ENCODE data around the gene MEOX1. TPM values are rescaled to one million over a fixed set of nuclear protein-coding genes. Genes with fewer than 3 reads are reported as not detected.

MEOX1 gene
- total and polyA plus RNA-seq, 7 donors = 3.9 to 8.7 (median 6.4) TPM

DNA sequence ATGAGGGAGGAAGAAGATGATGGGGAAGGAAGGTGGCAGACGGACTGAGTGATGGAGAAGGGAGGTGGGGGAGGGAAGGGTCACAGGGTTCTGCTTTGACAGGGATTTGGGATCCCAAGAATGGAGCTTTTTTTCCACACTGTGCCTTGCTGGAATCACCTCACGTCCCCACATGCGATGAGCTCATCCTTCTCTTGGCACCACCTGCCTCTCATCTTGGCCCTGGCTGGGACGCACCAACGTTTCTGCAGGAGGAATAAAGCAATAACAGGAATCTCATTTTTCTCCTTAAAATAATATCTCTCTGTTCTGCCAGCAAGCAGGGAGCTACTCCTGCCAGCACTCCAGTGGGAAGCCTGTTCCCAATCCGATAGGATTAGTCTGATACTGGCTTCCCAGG, 47.8 kb downstream of the MEOX1 start:
- intact Hi-C loops (cut with DNase I) = no loop called here
- Histone ChIP-seq H3K9me3 (no peaks in the 10 kb centered on the region), H3K36me3 (ENCODE audit: insufficient read depth in 1 of 2, low read depth in 1 of 2) (no peaks in the 10 kb centered on the region), H3K27ac (no peak overlapping the region), H3K27me3 (ENCODE audit: insufficient read depth in 3 of 3, low read length in 2 of 3) (no peaks in the 10 kb centered on the region), H3K4me3 (no peak overlapping the region), H3K4me1 (no peaks in the 10 kb centered on the region)
- WGBS, 3 donors = 36 to 57% (median 42%) methylated on average over 6 of the region's 6 CpGs
- DNase-seq (peak in 1 of 2 donors; percentile 40), ATAC-seq (no peak)
- no peak for TF ChIP-seq CTCF (IDR thresholded peaks at IDR 0.05)

GRCh38 chr17:43612515-43612914, 49.2 kb downstream of the MEOX1 start:
- Histone ChIP-seq H3K27ac (no peak overlapping the region), H3K9me3 (no peaks in the 10 kb centered on the region), H3K4me1 (no peaks in the 10 kb centered on the region), H3K4me3 (no peak overlapping the region), H3K36me3 (ENCODE audit: insufficient read depth in 1 of 2, low read depth in 1 of 2) (no peaks in the 10 kb centered on the region), H3K27me3 (ENCODE audit: insufficient read depth in 3 of 3, low read length in 2 of 3) (no peaks in the 10 kb centered on the region)
- DNase-seq (no peak), ATAC-seq (no peak)
- no peak for TF ChIP-seq CTCF (IDR thresholded peaks at IDR 0.05)
- intact Hi-C loops (cut with DNase I) = no loop called here
- WGBS, 3 donors = 90 to 98% (median 94%) methylated on average over 3 of the region's 3 CpGs

DNA sequence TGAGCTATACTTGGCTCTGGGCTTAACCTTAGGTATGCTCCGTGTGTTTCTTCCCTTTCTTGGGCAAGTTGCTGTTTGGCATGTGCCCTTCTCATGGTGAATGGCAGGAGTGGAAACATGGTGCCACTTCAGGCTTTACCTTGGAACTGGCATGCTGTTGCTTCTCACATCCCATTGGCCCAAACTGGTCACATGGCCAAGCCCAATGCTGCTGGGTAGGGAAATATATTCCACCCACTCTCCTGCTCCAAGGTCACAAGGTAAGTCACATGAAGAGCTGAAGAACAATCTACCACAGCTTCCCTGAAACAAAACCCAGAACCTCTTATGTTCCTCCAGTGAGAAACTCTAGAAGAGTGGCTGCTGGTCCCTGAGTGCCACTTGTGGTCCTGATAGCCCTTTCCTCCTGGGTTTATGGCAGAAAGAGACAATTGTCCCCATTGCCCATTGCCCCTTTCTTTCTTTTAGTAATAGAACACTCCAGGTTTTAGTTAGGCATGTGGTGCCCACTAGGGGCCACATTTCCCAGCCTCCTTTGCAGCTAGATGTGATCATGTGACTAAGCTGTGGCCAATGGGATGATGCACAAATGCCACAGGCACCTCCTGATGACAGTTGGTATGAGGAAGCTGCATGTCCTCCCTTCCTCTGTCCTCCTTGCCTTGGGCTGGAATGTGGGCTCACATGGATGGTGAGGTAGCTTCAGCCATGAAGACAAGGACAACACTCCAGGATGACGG, 50.3 kb downstream of the MEOX1 start:
- ATAC-seq = no peak

GRCh38 chr17:43609613-43610385, 51.9 kb downstream of the MEOX1 start:
- ATAC-seq = no peak

More for the DNA sequence above, 50.3 kb downstream of the MEOX1 start:
- no peaks in the 10 kb centered on the region for H3K9me3 ChIP-seq
- no peak overlapping the region for H3K4me3 ChIP-seq
- H3K36me3 ChIP-seq (ENCODE audit: insufficient read depth in 1 of 2, low read depth in 1 of 2) = no peaks in the 10 kb centered on the region
- no peak overlapping the region for H3K27ac ChIP-seq
- TF ChIP-seq CTCF (IDR thresholded peaks at IDR 0.05) = no peak
- 86 to 100% (median 94%) methylated on average over 2 of the region's 2 CpGs for WGBS, 3 donors
- intact Hi-C loops (cut with DNase I) = no loop called here
- DNase-seq = no peak
- no peaks in the 10 kb centered on the region for H3K27me3 ChIP-seq (ENCODE audit: insufficient read depth in 3 of 3, low read length in 2 of 3)
- no peaks in the 10 kb centered on the region for H3K4me1 ChIP-seq

More at GRCh38 chr17:43609613-43610385, 51.9 kb downstream of the MEOX1 start:
- 64 to 76% (median 67%) methylated on average over 6 of the region's 6 CpGs for WGBS, 3 donors
- Histone ChIP-seq H3K4me1 (no peaks in the 10 kb centered on the region), H3K36me3 (ENCODE audit: insufficient read depth in 1 of 2, low read depth in 1 of 2) (no peaks in the 10 kb centered on the region), H3K27me3 (ENCODE audit: insufficient read depth in 3 of 3, low read length in 2 of 3) (no peaks in the 10 kb centered on the region), H3K27ac (no peak overlapping the region), H3K9me3 (no peaks in the 10 kb centered on the region), H3K4me3 (no peak overlapping the region)
- no peak for TF ChIP-seq CTCF (IDR thresholded peaks at IDR 0.05)
- no peak for DNase-seq
- intact Hi-C loops (cut with DNase I) = no loop called here

Measured in psoas muscle (tissue), 8 donors.